GM12873 (cell line): ENCODE data around the gene LPP.

ENCODE experiments used
- CTCF ChIP-seq: IDR thresholded peaks from 2 replicates; pipeline ENCODE4 v1.5.1; 2012; ENCODE audit warnings: low read depth, mild to moderate bottlenecking, moderate library complexity, low read length, control low read depth; ENCODE audit not compliant: insufficient read depth; ENCODE audit errors: missing control alignments

Gene LPP

GRCh38 chr3:188158731-188159310 is 4.9 kb downstream of the LPP start:
- TF ChIP-seq CTCF, result no peak

- TF ChIP-seq CTCF, result no peak
These were observed 6.8 kb downstream of the LPP start for GRCh38 chr3:188160751-188161150.

- no peak for TF ChIP-seq CTCF
These were observed 10.3 kb downstream of the LPP start for GRCh38 chr3:188164248-188164687.

GRCh38 chr3:188165596-188165995 is 11.6 kb downstream of the LPP start:
- no peak for TF ChIP-seq CTCF

GRCh38 chr3:188166441-188166840 is 12.5 kb downstream of the LPP start:
- no peak for TF ChIP-seq CTCF

GRCh38 chr3:188168186-188168585 is 14.2 kb downstream of the LPP start:
- no peak for TF ChIP-seq CTCF

GRCh38 chr3:188168648-188169047 is 14.7 kb downstream of the LPP start:
- no peak for TF ChIP-seq CTCF
